HG03469 (cell line): Measurements from ENCODE around the gene FADS6.
"Not testable (repeated sequence)": the region's sequence is repeated elsewhere in the genome, so short reads cannot be mapped to it uniquely, and the experiment has no call there.

Experiments
- ATAC-seq: cut with Tn5 transposase; IDR thresholded peaks from one replicate; pipeline ENCODE4 v1.9.1; 2021; ENCODE audit warnings: mild to moderate bottlenecking, moderate library complexity, moderate number of reproducible peaks; ENCODE audit not compliant: unreplicated experiment

The FADS6 gene

DNA sequence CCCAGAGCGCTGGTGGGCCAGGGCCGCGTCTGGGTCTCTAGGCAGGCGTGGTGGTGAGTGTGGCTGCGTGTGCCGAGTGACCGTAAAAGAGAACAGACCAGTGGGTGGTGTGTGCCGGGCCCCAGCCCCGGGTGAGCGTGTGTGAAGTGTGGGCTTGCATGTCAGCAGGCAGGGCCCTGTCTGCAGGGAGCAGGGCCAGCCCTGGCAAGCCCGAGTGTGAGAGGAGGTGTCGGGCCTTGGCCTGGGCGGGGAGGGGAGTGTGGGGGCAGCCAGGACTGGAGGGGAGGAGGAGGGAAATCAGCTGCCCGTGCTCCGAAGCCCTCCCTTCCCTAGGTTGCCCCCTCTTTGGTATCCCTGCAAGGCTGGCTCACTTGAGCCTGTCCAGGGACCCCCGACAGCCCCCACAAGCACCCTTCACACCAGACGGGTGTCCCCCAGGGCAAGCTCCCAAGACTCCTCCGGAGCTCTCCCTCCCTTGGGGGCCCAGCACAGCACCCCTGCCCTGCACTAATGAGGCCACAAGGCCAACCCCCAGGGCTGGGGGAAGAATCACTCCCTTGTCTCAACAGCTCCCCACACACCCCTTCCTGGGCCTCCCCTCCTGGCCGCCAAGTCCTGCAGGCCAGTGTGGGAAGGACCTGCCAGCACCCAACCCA is 27.7 kb upstream of the FADS6 start:
- ATAC-seq = no peak

DNA sequence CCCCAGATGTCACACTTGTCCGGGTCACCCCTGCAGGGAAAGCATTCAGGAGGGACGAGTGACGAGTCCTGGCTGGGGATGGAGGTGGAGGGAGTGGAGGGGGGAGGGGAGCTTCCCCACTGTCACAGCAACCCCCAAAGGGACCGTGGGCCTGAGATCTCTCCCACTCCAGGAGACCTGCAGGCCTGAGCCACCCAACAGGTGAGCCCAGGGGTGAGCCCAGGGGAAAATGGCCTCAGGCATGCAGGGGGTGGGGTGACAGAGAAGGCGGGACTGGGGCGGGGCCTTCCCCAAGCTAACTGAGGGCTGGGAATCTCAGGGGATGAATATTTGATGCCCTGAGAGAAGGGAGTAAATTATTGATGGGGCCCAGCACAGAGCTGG is 27.2 kb upstream of the FADS6 start:
- no peak for ATAC-seq

DNA sequence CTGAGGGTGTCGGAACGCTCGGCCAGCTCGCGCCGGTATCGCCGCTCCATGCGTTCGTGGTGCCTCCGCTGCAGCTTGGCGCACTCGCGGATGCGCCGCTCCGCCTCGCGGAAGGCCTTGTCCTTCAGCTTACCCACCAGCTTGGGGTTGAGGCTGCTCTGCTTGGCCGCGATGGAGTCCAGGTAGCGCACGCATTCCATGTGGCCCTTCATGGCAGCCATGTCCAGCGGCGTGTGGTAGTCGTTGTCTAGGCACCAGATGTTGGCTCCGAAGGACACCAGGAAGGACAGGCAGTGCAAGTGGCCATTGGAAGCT is 26.8 kb upstream of the FADS6 start:
- ATAC-seq = no peak

DNA sequence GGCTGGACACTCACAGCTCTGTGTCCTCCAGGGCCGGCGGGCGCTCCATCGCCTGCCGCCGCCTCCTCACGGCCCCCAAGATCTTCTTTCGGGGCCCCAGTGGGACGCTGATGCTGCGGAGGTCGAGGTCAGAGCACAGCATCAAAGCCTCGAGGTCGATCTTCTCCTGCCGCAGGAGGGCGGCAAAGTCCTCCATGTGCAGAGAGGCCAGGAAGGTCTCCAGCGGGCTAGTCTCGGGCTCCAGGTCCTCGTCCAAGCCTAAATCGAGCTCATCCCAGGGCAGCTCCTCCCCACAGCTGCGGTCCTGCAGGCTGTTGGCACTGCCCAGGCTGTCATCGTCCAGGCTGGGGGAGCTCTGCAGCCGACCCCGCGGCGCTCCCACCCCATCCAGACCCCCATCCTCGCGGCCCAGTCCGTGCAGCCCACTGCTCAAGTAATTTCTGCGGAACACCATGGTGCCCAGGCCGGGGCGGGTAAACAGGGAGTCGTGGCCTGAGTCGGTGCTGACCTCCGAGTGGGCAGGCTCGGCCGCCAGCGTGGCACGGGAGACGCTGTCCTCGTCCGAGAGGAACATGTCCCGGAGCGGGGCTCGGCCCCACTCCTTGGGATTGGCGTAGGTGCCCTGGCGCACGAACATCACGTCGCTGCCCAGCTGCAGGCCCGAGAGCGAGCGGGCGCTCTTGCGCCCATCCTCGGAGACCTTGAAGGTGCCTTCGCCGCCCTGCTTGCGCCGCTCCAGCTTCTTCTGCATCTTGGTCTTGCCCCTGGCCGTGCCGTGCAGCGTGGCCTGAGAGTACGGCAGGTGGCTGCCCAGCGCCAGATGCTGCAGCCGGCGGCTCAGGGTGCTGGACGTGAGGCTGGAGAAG is 26.2 kb upstream of the FADS6 start:
- ATAC-seq = no peak

DNA sequence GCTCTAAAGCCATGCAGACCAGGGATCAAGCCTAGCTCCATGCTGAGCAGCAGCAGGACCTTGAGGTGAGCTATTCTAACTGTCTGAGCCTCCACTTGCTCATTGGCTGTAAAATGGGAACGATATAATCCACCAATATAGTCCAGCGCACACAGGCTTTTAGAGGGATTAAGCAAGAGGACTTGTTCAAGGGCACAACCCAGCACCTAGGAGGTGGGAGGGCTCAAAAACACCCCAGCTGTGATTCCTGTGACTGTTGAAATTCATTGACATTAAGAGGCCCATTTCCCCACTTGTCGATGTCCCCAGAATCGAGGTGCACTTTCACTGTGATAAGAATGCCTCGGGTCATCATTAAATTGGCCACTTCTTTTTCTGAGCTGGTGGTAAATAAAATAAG is 25.5 kb upstream of the FADS6 start:
- no peak for ATAC-seq

DNA sequence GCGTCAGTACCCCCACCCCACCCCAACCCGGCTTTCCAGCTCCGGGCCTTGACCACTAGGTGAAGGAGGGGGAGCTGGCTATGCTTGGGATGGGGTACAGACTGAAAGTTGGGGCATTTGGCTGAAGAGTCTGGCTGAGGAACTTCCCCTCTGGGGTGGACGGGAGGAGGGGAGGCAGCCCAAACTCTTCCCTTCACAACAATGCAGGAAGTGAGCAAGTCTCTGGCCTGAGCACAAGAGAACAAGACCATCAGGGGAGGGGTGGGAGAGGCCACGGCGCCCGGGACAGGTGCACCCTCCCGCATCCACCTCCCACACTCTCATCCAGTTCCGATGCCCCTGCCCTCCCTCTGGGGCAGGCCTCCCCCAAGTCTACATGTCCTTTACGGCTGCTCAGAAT is 24.0 kb upstream of the FADS6 start:
- ATAC-seq = no peak

DNA sequence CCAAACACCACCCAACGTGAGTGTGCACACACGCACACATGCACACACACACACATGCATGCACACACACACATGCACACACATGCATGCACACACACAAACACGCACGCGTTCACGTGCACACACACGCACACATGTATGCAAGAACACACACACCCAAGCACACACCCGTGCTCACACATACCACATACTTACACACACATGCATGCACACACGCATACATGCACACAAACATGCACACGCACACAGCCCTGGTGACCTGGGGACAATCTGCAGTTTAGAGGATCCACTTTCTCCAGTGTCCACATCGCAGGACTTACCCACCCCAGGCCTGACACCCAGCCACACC is 23.4 kb upstream of the FADS6 start:
- ATAC-seq = no peak

DNA sequence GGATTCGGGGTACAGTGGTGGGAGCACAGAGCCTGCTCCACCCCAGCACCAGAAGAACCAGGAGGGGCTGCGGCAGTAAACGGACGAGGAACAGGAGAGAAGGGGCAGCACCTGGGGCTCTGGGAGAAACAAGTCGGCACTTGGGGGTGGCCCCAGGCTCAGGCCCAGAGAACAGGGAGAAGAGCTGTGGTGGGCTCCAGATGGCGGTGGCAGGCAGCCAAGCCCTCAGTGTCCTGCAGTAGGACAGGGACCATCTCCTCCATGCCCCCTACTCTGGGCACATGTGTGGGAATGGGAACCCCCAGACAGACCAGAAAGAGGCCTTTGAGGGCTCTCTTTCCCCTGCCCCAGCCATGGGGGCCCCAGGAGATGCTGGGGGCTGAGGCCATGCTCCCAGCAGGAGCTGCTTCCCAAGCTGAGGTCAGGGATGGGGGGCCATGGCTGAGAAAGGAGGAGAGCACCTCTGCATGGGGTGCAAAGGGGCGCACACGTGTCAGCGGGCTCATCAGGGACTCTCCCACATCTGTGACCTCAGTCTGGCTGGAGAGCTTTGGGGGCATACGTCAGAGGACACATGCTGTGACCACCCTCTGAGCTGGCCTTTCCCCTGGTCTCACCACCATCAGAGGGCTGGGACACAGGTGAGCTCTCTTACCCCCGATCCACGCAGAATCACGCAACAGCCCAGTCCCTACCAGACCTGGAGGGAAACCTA is 22.9 kb upstream of the FADS6 start:
- ATAC-seq = no peak

DNA sequence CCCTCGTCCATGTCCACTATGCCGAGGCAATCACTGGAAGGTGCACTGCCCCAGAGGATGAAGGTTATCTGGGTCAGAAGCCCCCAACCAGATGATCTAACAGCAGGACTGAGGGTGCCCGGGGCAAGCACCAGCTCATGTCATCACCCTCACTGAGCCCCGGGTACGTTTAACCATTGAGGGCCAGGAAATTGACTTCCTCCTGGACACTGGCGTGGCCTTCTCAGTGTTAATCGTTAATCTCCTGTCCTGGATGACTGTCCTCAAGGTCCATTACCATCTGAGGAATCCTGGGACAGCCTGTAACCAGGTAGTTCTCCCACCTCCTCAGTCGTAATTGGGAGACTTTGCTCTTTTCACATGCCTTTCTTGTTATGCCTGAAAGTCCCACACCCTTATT is 18.0 kb upstream of the FADS6 start:
- ATAC-seq = not testable (repeated sequence)

DNA sequence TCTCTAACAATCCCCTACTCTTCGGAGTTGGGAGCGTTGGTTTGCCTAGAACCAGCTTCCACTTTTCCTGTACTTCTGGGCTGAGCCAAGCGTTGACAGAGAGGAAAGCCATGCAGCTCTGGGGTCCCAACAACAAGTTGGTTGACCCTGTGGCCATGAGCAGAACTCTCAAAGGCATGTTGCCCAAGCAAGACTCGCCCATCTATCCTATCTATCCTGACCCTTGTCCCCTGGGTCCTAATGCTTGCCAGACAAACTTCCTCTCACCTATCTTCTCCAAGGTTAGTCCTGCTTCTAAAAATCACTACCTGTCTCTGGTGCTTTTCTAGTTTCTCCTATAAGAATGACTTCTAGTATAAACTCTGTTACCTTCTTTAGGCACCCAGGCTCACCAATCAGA is 15.7 kb upstream of the FADS6 start:
- not testable (repeated sequence) for ATAC-seq

DNA sequence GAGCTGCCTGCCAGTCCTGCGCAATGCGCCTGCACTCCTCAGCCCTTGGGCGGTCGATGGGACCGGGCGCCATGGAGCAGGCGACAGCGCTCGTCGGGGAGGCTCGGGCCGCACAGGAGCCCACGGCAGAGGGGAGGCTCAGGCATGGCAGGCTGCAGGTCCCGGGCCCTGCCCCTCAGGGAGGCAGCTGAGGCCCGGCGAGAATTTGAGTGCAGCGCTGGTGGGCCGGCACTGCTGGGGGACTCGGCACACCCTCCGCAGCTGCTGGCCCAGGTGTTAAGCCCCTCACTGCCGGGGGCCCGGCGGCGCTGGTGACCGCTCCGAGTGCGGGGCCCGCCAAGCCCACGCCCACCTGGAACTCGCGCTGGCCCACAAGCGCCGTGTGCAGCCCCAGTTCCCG is 13.6 kb upstream of the FADS6 start:
- ATAC-seq = no peak

DNA sequence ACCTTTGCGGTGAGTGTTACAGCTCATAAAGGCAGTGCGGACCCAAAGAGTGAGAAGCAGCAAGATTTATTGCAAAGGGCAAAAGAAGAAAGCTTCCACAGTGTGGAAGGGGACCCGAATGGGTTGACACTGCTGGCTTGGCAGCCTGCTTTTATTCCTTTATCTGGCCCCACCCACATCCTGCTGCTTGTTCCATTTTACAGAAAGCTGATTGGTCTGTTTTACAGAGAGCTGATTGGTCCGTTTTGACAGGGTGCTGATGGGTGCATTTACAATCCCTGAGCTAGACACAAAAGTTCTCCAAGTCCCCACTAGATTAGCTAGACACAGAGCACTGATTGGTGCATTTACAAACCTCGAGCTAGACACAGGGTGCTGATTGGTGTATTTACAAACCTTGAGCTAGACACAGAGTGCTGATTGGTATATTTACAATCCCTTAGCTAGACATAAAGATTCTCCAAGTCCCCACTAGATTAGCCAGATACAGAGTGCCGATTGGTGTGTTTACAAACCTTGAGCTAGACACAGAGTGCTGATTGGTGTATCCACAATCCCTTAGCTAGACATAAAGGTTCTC is 12.9 kb upstream of the FADS6 start:
- ATAC-seq = not testable (repeated sequence)

DNA sequence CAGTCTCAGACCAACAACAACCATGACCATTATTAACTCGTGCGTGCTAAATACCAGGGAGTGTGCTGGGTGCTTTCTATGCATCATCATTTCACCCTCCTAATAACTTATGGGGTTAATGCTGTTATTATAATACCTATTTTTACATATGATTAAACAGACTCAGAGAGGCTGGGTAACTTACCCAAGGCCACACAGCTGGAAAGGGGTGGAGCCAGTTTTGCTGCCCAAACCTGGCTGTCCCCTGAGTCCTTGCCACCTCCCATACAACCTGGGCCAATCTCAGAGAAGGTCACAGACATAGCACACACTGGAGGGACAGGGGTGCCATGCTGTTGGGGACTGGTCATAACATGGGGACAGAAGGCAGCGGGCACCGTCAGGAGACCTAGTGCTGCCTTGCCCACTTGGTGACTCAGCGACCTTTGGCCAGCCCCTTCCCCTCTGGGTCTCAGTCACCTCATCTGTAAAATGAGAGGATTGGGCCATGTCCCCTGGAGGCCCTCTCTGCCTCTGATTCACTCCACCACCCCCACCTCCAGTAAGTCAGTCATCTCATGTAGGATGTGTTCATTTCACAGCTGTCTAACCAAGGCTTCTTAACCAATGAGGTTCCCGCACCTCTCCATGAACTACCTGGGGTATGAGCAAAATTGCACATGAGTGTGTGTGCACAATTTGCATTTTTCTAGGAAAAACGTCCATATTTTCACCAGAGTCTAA is 11.4 kb upstream of the FADS6 start:
- no peak for ATAC-seq

DNA sequence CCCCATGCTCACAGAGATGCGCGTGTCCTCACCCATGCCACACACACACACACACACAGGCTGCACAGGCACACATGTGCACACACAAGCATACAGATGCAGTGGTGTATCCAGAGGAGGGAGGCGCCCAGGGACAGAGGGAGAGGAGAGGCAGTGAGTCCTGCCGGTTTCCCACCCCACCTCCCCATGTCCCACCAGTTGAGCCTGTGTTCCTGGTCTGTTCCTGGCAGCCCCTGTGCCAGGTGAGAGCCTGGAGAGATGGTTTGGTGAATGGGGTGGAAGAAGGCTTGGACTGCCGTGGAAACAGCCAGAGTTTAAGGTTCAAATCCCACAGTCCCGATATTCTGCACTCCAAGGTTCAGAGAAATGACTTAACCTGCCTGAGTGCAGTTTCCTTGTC is 10.2 kb upstream of the FADS6 start:
- no peak for ATAC-seq

DNA sequence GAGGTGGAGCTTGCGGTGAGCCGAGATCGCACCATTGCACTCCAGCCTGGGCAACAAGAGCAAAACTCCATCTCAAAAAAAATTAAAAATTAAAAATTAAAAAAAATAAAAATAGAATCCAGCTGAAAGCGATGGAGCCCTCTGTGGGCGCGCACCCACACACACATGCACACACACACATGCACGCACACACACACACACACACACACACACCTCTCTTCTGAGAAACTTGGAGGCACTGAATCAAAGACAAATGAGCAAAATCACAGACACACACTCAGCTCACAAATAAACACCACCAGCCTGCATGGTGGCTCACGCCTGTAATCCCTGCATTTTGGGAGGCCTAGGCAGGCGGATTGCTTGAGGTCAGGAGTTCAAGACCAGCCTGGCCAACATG is 9.6 kb upstream of the FADS6 start:
- ATAC-seq = no peak

DNA sequence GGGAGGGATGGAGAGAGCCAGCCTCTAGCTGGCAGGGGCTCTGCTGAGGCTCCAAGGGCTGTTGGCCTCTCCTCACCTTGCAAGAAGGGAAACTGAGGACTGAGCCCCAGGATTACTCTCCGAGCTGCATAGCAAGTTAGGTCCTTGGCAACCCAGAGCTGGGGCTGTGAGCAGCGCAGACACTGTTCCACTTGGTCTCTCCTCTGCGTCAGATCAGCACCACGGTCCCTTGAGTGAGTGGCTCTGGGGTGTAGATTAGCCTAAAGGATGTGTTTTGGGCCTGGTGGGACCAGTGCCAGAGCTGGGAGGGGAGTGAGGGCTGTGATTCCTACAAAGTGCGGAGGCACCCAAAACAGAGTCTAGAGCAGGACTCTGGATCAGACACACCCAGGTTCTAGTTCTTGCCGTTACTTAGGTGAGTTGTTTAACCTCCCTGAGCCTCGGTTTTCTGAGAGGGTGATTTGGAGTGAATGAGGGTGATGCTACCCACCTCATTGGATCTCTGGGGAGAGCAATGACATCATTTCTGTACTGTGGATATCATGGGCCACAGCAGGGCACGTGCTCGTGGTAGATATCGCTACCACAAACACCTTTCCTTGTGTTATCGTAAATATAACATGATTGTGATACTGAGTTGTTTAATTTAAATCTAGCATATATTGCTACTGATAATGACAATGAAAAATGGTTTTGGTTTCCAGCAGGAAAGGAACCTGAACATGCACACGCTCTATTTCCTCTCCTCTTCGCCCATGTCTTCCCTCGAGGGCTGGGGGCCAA is 8.1 kb upstream of the FADS6 start:
- ATAC-seq = no peak

DNA sequence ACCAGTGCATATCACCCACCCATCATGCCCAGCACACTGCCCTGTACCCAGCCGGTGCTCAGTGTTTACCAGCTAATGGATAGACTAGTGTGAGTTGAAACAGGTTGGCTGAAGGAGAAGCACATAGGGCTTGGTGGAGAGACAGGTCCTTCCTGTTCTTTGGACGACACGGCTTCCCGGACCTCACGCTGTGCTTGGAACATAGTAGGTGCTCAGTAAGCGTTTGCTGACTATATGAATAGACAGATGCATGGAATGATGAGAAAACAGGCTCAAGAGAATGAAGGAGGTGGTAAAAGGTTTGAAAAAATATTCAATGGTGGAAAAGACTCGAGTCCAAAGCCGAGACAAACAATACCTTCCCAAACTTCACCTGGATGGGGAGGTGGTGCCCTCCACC is 6.8 kb upstream of the FADS6 start:
- ATAC-seq = no peak

DNA sequence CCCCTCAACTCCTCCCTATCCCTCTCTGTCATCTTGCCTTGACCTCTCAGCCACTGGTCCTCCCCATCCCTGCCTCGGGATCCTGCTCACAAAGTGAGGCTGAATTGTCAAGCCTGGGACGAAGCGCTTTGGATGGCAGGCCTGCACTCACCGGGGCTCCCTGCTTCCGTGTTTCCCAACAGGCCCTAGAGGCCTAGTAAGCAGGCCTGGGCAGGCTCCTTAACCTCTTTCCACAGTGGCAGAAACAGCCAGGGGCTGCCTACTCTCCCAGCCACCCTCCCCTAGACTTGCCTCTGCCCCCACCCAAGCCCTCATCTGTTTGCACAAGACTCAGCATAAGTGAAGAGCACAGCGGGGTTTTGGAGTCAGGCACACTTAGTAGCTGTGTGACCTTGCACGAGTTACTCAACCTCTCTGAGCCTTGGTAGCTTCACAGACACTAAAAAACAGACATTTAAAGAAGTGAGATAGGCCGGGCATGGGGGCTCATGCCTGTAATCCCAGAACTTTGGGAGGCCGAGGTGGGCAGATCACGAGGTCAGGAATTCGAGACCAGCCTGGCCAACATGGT is 5.0 kb upstream of the FADS6 start:
- ATAC-seq = no peak

DNA sequence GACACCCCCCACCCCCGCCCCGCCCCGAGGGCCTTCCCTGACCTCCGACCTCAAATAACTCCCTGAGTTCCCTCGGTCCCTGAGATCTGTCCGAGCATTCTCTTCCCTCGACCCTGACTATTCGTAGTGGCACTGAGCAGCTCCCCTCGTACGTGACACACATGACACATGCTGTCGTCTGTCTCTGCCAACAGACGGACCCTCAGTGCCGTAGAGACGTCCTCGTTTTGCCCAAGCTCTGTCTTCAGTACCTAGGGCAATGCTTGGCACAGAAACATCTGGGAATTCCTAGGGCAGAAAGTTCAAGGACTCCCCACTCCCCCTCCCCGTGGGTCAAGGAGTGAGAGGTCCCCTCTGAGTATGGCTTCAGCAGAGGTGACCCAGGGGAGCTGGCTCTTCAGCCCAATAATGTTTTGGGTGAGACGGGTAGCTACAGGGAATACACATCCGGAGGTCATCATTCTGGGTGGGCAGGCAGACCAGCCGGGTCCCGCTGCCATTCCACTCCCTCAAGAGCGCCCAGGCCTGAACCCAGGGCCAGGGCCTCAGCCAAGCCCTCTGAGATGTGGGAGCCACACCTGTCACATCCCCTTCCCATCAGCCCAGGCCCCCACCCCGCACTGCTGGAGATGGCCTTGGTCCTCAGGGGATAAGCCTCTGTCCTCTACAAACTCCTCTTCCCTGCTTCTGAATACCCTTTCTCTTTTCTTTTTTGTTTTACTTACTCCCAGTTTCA is 671 bp upstream of the FADS6 start:
- no peak for ATAC-seq
